ENCODE data around the gene NUDT5. TPM values are rescaled to one million over a fixed set of nuclear protein-coding genes. Genes with fewer than 3 reads are reported as not detected.

Gene NUDT5
- total and polyA plus RNA-seq, 2 of the 8 experiments (the other 6 are each of a cell fraction or from before 2014, with no cell fraction given), result 130 to 134 TPM

DNA sequence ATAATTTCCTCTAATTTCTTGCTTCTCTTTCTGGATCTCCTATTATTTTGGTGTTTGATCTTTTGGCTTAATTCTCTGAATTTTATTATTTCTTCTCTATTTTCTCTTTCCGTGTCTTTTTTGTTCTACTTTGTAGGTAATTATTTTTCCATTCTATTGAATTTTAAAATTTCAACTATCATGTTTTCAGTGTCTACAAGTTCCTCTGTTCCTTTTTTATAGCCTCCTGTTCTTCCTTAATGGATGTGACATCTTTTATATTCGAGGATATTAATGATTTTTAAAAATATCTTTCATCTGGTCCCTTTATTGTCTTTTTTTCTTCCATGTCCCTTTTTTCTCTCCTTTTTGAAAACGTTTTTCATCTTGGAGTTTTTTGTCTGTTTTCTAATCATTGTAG is 11.4 kb upstream of the NUDT5 start:
- DNase-seq (ENCODE audit: low read depth in 1 of 2, low spot score in 2 of 2), result no peak
- no peak overlapping the region for H2BK5ac ChIP-seq (ENCODE audit: low read depth, low read length)
- no peak for FAIRE-seq
- ChIA-PET CTCF (ENCODE audit: partially characterized antibody) (no interaction called here), POLR2A (ENCODE audit: partially characterized antibody) (no interaction called here)
- H3K14ac ChIP-seq (ENCODE audit: insufficient read length), result no peak overlapping the region
- H3K79me1 ChIP-seq (ENCODE audit: low read depth, low read length), result peaks cover 8% of the 10 kb centered on the region
- no peak overlapping the region for H3K4ac ChIP-seq (replicated peaks; ENCODE audit: insufficient read length, low read depth, low read length)
- H2BK15ac ChIP-seq (ENCODE audit: low read length), result no peak overlapping the region
- no peak overlapping the region for H3K23ac ChIP-seq (ENCODE audit: insufficient read length)
- no peak overlapping the region for H2BK20ac ChIP-seq (ENCODE audit: low read length)
- no peak overlapping the region for H4K8ac ChIP-seq (ENCODE audit: extremely low read depth, insufficient read depth, low read length)
- 74% methylated on average over 3 of the region's 3 CpGs; no CpG with 5 or more reads in 1 of the 2 experiments for WGBS, 2 experiments (ENCODE audit: extremely low coverage in 1 of 2, insufficient coverage in 1 of 2, insufficient read length in 1 of 2, insufficient replicate concordance in 2 of 2, low coverage in 1 of 2, low lambda C conversion rate in 2 of 2, missing lambda C conversion rate in 1 of 2)
- H3K23me2 ChIP-seq (ENCODE audit: low read depth, low read length), result no peaks in the 10 kb centered on the region
- no peak overlapping the region for H2BK12ac ChIP-seq (ENCODE audit: low read depth, low read length)
- H3K56ac ChIP-seq (replicated peaks; ENCODE audit: insufficient read length, low read depth, low read length), result no peak overlapping the region
- H3K27me3 ChIP-seq (replicated peaks in 1 of 4; ENCODE audit: control insufficient read depth in 3 of 4, extremely low read depth in 1 of 4, insufficient read depth in 3 of 4, low read length in 3 of 4), result no peaks in the 10 kb centered on the region
- no peak overlapping the region for H2BK120ac ChIP-seq (replicated peaks; ENCODE audit: low read depth, low read length)
- H4K5ac ChIP-seq (ENCODE audit: insufficient read length, low read depth, low read length), result no peak overlapping the region
- H3K79me2 ChIP-seq (ENCODE audit: control insufficient read depth in 1 of 2, insufficient read depth in 2 of 2, low read length in 2 of 2), result peaks cover 0 to 66% of the 10 kb centered on the region in 2 experiments; a peak in 3 of 4 replicates
- H2AK5ac ChIP-seq (ENCODE audit: low read depth, low read length), result no peak overlapping the region
- H2AFZ ChIP-seq (ENCODE audit: low read length), result no peak overlapping the region
- no peak overlapping the region for H3K18ac ChIP-seq (ENCODE audit: extremely low read depth, low read length)
- H3K9me3 ChIP-seq (ENCODE audit: insufficient read depth in 2 of 2, low read depth in 1 of 2, low read length in 1 of 2), result 0 out of 4 replicates have a peak, but pooled peaks cover 0 to 2% of the 10 kb centered on the region in 2 experiments
- peaks cover 8 to 11% of the 10 kb centered on the region in 2 experiments for H4K20me1 ChIP-seq (replicated peaks in 1 of 2; ENCODE audit: control insufficient read depth in 1 of 2, insufficient read depth in 2 of 2, low read length in 2 of 2)
- no peak overlapping the region for H3K4me2 ChIP-seq (ENCODE audit: insufficient read depth in 1 of 2, low read depth in 2 of 2, low read length in 2 of 2)
- H4K91ac ChIP-seq (replicated peaks; ENCODE audit: insufficient read length, low read length), result no peak overlapping the region
- H3K27ac ChIP-seq (ENCODE audit: low read depth, low read length), result no peak overlapping the region
- no peak overlapping the region for H3K4me3 ChIP-seq (ENCODE audit: extremely low read depth in 1 of 4, insufficient read depth in 2 of 4, low read depth in 3 of 4, low read length in 4 of 4)
- no peak overlapping the region for H3K9ac ChIP-seq (replicated peaks in 1 of 4; ENCODE audit: extremely low read depth in 1 of 4, low read depth in 3 of 4, low read length in 3 of 4)
- H3K36me3 ChIP-seq (ENCODE audit: control insufficient read depth in 2 of 4, insufficient read depth in 4 of 4, low read length in 3 of 4), result peaks cover 8 to 58% (median 40%) of the 10 kb centered on the region in 4 experiments; a peak in 7 of 8 replicates
- no peaks in the 10 kb centered on the region for H3K4me1 ChIP-seq (replicated peaks in 1 of 4; ENCODE audit: control insufficient read depth in 3 of 4, insufficient read depth in 4 of 4, low read length in 3 of 4)
- no peak for TF ChIP-seq TCF12 (IDR thresholded peaks at IDR 0.05; ENCODE audit: low read depth, low read length)
- TF ChIP-seq RAD21 (IDR thresholded peaks at IDR 0.05 in 1 of 2, conservative IDR thresholded peaks at IDR 0.05 in 1 of 2; ENCODE audit: low read depth in 2 of 2, low read length in 2 of 2), result no peak
- TF ChIP-seq SIRT6 (IDR thresholded peaks at IDR 0.05; ENCODE audit: low read length), result no peak
- TF ChIP-seq SP4 (IDR thresholded peaks at IDR 0.05; ENCODE audit: low read length), result no peak
- no peak for TF ChIP-seq JUND (IDR thresholded peaks at IDR 0.05; ENCODE audit: low read length)
- TF ChIP-seq RFX5 (IDR thresholded peaks at IDR 0.05; ENCODE audit: borderline replicate concordance, low read depth, low read length), result no peak
- TF ChIP-seq CHD2 (IDR thresholded peaks at IDR 0.05; ENCODE audit: low read length), result no peak
- TF ChIP-seq SRF (IDR thresholded peaks at IDR 0.05; ENCODE audit: low read depth, low read length), result no peak
- no peak for TF ChIP-seq CTBP2 (IDR thresholded peaks at IDR 0.05; ENCODE audit: borderline replicate concordance, insufficient read depth, insufficient read length, low read length)
- TF ChIP-seq EGR1 (IDR thresholded peaks at IDR 0.05; ENCODE audit: borderline replicate concordance, low read depth, low read length), result no peak
- no peak for TF ChIP-seq KDM1A (IDR thresholded peaks at IDR 0.05; ENCODE audit: borderline replicate concordance, low read length)
- no peak for TF ChIP-seq POLR2AphosphoS5 (IDR thresholded peaks at IDR 0.05; ENCODE audit: low read depth, low read length)
- no peak for TF ChIP-seq CREB1 (IDR thresholded peaks at IDR 0.05)
- TF ChIP-seq KDM4A (IDR thresholded peaks at IDR 0.05; ENCODE audit: low read depth, low read length, severe bottlenecking), result no peak
- TF ChIP-seq HDAC2 (IDR thresholded peaks at IDR 0.05; ENCODE audit: borderline replicate concordance in 1 of 2, low read depth in 2 of 2, low read length in 2 of 2), result no peak
- TF ChIP-seq BRCA1 (IDR thresholded peaks at IDR 0.05; ENCODE audit: low read depth, low read length), result no peak

Measured in H1 (cell line).